ENCODE results near the gene HOMER2. TPM values are rescaled to one million over a fixed set of nuclear protein-coding genes. Genes with fewer than 3 reads are reported as not detected.

Gene HOMER2
- total RNA-seq, 2 experiments from 2014 or later, result 0.85 to 1.6 TPM

GRCh38 chr15:82985688-82986441, 33.3 kb upstream of the HOMER2 start, which contains the start of gene RAMAC:
RAMAC (plus strand) TSS chr15:82986210; CDS start chr15:82989019, 2,809 bp downstream.
- peak within 1 kb of the TSS; percentile 54 to 65 for H3K27ac ChIP-seq (ENCODE audit: low read depth in 1 of 2, low read length in 2 of 2)
- peak within 1 kb of the TSS; percentile 94 for H3K4me3 ChIP-seq (ENCODE audit: low read length)
- H3K36me3 Mint-ChIP-seq (ENCODE audit: low read depth), result peaks cover 45% of the 10 kb centered on the region
- peak; percentile 92 for ATAC-seq (ENCODE audit: poor library complexity)
- no peaks in the 10 kb centered on the region for H3K9me3 Mint-ChIP-seq
- H3K4me1 Mint-ChIP-seq (ENCODE audit: low read depth), result peaks cover 27% of the 10 kb centered on the region
- peak; percentile 84 to 98 (median 92) for DNase-seq
- H3K4me3 Mint-ChIP-seq, result peak within 1 kb of the TSS; percentile 97
- H3K9me3 ChIP-seq (ENCODE audit: control insufficient read depth in 1 of 2, insufficient read depth in 1 of 2, low read length in 2 of 2), result no peaks in the 10 kb centered on the region
- H3K27me3 ChIP-seq (ENCODE audit: control insufficient read depth in 1 of 2, insufficient read depth in 2 of 2, low read length in 2 of 2), result no peaks in the 10 kb centered on the region
- TF ChIP-seq CTCF (IDR thresholded peaks at IDR 0.05), result no peak
- peaks cover 18% of the 10 kb centered on the region for H3K4me1 ChIP-seq (ENCODE audit: insufficient read depth, low read length)
- CTCF ChIA-PET, result interaction anchor here (0.9 to 3.5 kb wide), 6 partner anchors 14 to 455 kb away, joined by 3 to 22 read pairs (median 3); partner anchors contain the start of genes C15orf40 and RPS17
- no peaks in the 10 kb centered on the region for H3K27me3 Mint-ChIP-seq
- peak within 1 kb of the TSS; percentile 87 for H3K27ac Mint-ChIP-seq
- POLR2A ChIA-PET, result interaction anchor here (0.8 to 2.6 kb wide), 11 partner anchors 10 to 455 kb away, joined by 3 to 20 read pairs (median 7); partner anchors contain the start of genes BTBD1, RPS17 and WHAMM
- intact Hi-C loops (cut with DNase I, micrococcal nuclease), result loop anchor here (1.0 to 10.0 kb wide), 8 partner anchors 25 to 446 kb away; partner anchors contain the start of genes RPS17 (in 2 of the 2), BTBD1 (in 1 of the 2), C15orf40 (in 1 of the 2) and WHAMM (in 1 of the 2)
- peaks cover 17% of the 10 kb centered on the region for H3K36me3 ChIP-seq (ENCODE audit: insufficient read depth, low read length)

GRCh38 chr15:82980981-82981380, 28.5 kb upstream of the HOMER2 start:
- H3K27ac ChIP-seq (ENCODE audit: low read depth in 1 of 2, low read length in 2 of 2), result no peak overlapping the region
- DNase-seq (no peak), ATAC-seq (ENCODE audit: poor library complexity) (no peak)
- Mint-ChIP-seq H3K4me3 (no peak overlapping the region), H3K9me3 (no peaks in the 10 kb centered on the region), H3K36me3 (ENCODE audit: low read depth) (peaks cover 8% of the 10 kb centered on the region), H3K4me1 (ENCODE audit: low read depth) (peaks cover 13% of the 10 kb centered on the region), H3K27ac (no peak overlapping the region), H3K27me3 (no peaks in the 10 kb centered on the region)
- no peaks in the 10 kb centered on the region for H3K27me3 ChIP-seq (ENCODE audit: control insufficient read depth in 1 of 2, insufficient read depth in 2 of 2, low read length in 2 of 2)
- peaks cover 7% of the 10 kb centered on the region for H3K4me1 ChIP-seq (ENCODE audit: insufficient read depth, low read length)
- H3K36me3 ChIP-seq (ENCODE audit: insufficient read depth, low read length), result no peaks in the 10 kb centered on the region
- H3K9me3 ChIP-seq (ENCODE audit: control insufficient read depth in 1 of 2, insufficient read depth in 1 of 2, low read length in 2 of 2), result no peaks in the 10 kb centered on the region
- H3K4me3 ChIP-seq (ENCODE audit: low read length), result no peak overlapping the region
- POLR2A ChIA-PET, result no interaction called here
- intact Hi-C loops (cut with DNase I, micrococcal nuclease), result loop anchor here in 1 of 2 experiments (10.0 kb wide), 1 partner anchor 166 kb away; no protein-coding TSS in a partner anchor
- CTCF ChIA-PET, result no interaction called here
- TF ChIP-seq CTCF (IDR thresholded peaks at IDR 0.05), result no peak

DNA sequence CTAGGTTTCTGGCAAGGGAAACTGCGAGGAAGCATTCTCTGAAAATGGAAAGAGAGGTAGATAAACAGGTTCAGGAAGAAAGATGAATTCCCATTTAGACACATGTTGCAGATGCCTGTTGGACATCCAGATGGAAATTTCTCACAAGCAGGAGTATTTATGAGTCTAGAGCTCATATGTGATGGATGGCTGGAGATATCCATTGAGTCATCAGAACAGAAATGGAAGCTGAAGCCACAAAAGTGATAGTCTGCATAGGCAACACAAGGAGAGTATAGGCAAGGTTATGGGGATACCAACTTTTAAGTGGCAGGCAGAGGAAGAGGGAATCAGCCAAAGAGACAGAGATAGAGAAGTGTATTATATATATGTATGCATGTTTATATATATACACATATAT, 27.2 kb upstream of the HOMER2 start:
- DNase-seq, result no peak
- intact Hi-C loops (cut with DNase I, micrococcal nuclease), result loop anchor here in 1 of 2 experiments (10.0 kb wide), 1 partner anchor 165 kb away; no protein-coding TSS in a partner anchor
- Histone ChIP-seq H3K4me1 (ENCODE audit: insufficient read depth, low read length) (no peaks in the 10 kb centered on the region), H3K9me3 (ENCODE audit: control insufficient read depth in 1 of 2, insufficient read depth in 1 of 2, low read length in 2 of 2) (no peaks in the 10 kb centered on the region), H3K36me3 (ENCODE audit: insufficient read depth, low read length) (no peaks in the 10 kb centered on the region), H3K27me3 (ENCODE audit: control insufficient read depth in 1 of 2, insufficient read depth in 2 of 2, low read length in 2 of 2) (no peaks in the 10 kb centered on the region), H3K27ac (ENCODE audit: low read depth in 1 of 2, low read length in 2 of 2) (no peak overlapping the region), H3K4me3 (ENCODE audit: low read length) (no peak overlapping the region)
- CTCF ChIA-PET, result no interaction called here
- TF ChIP-seq CTCF (IDR thresholded peaks at IDR 0.05), result no peak
- Mint-ChIP-seq H3K27me3 (no peaks in the 10 kb centered on the region), H3K4me1 (ENCODE audit: low read depth) (no peaks in the 10 kb centered on the region), H3K9me3 (no peaks in the 10 kb centered on the region), H3K27ac (no peak overlapping the region), H3K36me3 (ENCODE audit: low read depth) (no peaks in the 10 kb centered on the region), H3K4me3 (no peak overlapping the region)
- POLR2A ChIA-PET, result no interaction called here
- ATAC-seq (ENCODE audit: poor library complexity), result no peak
